Activated CD4-positive, CD25-positive, alpha-beta regulatory T cell treated with anti-CD3 and anti-CD28 coated beads, Interleukin-2, amount 50 U/mL, for 24 hours (primary cell): ENCODE measurements around the gene DCLK1.

ENCODE experiments used
- ATAC-seq, 2 donors: fragments of 150-1000 bp; cut with Tn5 transposase; one replicate each; pipeline ENCODE4 v1.10.0; 2021; ENCODE audit warnings: mild to moderate bottlenecking in 1 of 2, moderate library complexity in 1 of 2

The DCLK1 gene

DNA sequence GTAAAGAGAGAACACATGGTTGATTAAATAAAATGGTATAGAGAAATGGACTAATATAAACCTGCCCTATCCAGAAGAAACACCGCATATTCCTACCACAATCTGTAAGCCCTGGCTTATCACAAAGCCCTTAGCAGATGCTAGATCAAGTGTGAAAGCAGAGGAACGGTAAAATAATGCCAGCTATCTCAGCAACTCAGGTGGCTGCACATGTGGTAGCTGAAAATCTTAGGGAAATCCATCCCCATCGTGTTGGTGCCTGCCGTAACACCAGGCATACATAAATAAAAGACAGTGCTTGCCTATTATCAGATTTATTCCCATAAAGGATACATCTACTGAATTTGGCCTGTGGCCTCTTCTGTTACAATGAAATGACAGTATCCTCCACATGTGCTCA is 350.6 kb downstream of the DCLK1 start:
- no peak for ATAC-seq

DNA sequence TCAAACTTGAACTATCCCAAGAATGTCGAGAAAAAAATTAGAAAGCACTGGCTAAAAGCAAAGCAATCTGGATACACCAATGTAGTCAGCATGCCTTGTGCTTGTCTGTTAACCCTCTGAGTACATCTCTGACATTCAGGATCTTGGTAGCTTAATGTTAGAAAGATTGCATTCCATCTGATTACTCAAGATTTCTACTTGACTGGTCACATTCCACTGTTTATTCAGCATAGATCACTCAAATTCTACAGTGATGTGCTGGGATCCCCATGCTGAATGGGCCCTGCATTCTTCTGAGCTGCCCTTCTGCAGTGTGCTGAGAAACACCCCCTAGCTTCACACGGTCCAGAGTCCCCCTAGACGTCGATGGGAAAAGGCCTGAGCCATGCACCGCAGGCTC is 359.3 kb downstream of the DCLK1 start:
- ATAC-seq, result no peak

DNA sequence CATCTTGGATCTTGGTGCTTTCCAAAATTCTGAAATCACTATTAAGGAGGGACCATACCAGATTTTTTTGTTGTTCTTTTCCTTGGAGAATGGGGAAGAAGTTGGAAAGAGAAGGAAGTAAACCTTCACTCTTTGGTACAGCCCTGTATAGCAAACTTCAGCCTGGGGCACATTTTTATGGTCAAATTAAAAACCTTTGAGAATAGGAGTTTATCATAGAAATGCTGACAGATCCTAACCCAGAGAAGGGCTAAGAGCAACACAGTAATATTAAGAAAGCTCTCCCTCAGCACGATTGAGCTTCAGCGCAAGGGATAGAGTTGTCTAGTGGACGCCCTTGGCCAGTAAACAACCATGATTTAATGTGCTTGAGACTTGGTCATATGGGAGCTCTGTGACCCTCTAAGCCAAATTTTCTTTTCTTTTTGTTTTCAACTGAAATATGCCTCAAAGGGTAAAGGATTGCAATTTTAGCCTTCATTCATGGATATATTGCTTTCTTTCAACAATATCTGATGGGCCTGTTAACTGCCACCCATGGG is 360.4 kb downstream of the DCLK1 start:
- ATAC-seq, result no peak

DNA sequence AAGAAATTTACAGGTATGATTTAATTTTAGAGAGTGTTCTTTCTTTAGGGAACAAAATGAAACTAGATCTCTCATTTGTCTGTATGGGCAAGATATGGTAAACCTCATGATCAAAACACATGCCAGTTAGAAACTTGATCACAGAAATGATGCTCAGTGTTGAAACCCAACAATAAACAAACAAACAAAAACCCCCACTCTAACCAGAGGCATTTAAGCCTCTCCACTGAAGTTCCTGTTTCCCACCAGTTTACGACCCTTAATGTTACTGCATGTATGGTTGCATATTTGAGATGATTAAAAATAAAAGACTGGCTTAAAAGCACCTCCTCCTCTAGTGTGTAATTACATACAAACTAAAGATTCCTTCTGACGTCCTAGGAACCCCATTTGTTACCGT is 361.4 kb downstream of the DCLK1 start:
- no peak for ATAC-seq

DNA sequence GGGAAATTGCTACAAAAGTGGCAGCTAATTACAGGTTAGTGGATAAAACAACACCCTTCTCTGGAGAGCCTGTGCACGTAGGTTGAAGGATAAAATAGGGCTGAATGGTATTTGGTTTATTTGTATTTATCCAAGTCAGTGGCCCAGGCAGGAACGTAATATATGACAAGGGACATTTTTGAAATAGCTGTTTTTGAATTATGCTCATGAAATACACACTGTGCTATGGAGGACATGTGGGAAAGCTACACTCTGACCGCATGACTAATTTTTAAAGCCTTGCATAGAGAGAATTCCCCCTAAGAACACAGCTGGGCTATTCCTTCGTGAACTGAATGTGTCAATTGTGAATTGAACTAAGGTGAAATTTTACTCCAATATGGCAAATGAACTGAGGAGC is 362.6 kb downstream of the DCLK1 start:
- no peak for ATAC-seq

DNA sequence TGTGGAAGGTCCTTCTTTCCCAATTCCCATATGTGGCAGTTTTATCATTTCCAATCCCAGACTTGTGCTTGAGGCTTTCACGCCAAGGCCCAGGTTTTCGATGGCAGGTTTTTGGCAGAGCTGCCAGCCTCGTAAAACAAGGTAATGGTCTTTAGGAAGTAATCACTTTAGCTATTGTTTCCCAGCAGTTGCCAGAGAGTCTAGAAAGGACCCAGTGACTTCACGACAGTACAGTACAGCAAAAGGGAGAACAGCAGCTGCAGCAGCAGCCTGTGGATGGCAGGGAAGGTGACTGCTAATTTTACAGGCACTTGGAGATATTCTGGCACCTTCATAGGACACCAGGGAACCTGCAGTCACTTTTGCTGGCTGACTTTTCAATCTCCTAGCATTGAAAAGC is 363.1 kb downstream of the DCLK1 start:
- ATAC-seq, result no peak

DNA sequence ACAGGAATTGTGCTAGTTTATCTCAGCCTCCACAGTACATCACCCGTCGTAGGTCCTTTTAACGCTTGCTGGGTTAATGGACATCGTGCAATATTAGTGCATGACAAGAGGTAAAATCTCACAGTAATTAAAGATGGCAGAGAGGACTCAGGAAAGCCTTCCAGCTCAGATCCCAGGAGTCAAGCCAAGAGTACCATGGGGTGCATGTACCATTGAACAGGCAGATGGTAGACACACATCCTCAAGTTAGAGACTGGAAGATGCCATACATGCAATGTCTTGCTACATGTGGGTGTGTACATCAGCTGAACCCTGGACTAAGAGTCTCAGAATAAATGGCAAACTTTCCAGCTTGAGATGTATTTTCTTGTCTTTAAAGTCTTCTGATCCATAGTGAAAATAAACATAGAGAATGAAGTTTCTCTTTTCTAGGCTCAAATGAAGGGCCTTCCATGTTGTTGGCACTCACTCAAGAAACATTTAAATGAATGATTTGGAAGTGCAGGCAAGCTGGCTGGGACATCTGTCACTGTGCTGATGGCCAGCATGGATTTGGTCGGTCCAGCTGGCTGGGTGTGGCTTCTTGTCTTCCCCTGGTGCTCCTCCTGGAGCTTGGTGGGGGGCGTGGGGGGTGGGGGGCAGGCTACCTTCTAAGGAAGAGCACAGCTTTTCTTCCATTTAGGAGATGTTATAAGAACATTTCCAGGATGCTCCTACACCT is 363.8 kb downstream of the DCLK1 start:
- ATAC-seq, result no peak

DNA sequence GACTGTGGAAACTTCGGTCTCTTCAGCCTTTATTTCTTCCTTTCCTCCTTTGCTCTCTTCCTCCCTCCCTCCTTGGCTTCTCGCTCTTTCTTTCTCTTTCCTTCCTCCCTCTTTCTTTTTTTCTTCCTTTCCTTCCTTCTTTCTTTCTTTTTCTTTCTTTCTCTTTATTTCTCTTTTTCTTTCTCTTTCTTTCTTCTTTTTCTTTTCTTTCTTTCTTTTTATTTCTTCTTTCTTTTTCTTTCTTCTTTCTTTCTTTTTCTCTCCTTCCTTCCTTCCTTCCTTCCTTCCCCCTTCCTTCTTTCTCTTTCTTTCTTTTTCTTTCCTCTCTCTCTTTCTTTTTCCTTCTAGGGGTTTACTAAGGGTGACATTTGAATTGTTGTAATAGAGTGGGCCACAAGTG is 364.5 kb downstream of the DCLK1 start:
- ATAC-seq, result no peak

DNA sequence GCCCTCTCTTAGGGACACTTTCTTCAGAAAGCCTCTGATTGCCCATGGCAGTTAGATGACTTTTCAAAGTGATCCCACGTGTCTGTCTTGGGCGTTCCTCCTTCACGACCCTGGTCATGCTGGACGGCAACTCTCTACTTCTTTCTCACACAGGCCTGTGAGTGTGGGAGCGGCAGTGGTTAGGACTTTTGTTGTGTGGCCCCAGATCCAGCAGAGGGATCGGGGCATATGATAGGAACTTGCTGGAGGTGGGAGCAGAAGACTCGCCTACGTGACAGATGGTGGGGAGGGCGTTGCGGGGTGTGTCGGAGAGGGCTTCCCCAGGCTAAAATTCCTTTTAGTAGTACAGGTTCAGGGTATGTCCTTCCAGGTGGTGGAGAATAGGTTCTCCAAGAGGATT is 365.2 kb downstream of the DCLK1 start:
- no peak for ATAC-seq

DNA sequence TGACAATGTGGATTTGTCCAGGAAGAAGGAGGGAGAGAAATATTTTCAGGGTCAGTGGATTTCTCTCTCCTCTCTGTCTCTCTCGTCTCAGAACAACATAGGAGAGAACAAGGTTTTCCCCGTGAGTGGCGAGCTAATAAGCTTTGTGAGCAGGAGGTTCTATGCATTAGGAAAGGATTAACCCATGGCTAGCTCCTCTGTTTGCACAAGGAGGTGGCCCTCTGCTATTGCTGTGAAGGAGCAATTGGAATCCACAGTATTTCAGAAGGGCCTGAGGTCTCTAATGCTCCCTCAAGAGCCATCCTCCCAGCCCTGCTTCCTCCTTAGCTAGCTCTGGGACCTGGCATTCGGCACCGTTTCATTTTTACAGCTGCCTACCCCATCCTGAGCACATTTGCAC is 365.8 kb downstream of the DCLK1 start:
- ATAC-seq, result no peak

DNA sequence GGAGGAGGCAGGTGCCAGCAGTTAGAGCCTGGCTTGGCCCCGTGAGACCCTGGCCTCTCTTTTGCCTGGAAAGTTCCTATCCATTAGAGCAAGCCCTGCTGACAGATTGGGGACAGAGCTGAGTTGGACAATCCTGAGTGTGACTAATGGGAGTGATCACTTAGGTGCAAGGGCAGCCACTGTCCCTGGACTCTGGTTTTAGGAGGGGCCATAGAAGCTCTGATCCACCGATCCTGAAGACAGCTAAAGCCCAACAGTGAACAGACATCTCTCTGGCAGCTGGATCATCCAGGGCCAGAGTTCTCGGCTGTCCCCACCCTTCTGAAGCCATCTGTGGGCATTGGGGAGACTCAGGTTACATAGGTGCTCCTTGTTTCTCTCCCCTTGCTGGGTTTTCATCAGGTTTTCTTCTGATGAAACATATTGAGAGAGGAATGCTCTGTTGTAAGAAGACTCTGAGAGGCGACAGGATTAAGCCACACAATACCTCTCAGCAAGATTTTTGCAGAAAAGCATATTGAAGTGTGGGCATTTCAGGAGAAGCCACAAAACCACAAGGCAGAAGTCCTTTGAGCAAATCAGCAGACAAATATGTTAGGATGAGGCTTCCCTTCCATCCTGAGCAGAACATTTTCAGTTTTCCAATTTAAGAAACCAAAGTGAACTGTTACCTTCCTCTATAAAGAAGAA is 366.7 kb downstream of the DCLK1 start:
- no peak for ATAC-seq

DNA sequence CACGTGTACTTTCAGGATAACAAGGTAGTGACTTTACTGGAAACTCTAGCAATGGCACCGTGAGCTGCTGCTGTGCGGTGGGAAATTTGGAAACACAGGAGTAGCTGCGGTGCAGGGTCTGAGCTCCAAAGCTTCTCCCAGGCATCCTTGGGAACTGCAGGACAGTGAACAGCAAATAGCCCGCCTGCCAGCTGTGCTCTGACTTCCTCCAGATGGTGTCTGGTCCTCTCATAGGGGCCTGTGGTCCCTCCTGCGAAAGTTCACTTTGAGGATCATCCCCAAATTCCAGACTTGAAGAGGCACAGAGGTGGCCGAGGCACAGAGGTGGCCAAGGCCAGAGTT is 367.4 kb downstream of the DCLK1 start:
- ATAC-seq, result no peak

DNA sequence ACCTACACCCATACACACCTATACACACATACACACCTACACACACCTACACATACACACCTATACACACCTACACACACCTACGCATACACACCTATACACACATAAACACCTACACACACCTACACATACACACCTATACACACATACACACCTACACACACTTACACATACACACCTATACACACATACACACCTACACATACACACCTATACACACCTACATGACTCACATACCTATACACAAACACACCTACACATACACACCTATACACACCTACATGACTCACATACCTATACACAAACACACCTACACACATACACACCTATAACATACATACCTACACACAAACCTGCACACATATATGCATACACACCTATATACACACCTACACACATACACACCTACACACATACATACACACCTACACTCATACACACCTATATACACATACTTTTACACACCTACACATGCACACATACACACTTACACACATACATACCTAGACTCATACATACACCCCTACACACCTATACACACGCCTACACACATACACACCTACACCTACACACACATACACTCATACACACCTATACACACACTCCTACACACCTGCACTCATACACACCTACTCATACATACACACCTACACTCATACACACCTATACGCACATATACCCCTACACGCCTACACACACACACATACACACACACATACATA is 368.0 kb downstream of the DCLK1 start:
- no peak for ATAC-seq

DNA sequence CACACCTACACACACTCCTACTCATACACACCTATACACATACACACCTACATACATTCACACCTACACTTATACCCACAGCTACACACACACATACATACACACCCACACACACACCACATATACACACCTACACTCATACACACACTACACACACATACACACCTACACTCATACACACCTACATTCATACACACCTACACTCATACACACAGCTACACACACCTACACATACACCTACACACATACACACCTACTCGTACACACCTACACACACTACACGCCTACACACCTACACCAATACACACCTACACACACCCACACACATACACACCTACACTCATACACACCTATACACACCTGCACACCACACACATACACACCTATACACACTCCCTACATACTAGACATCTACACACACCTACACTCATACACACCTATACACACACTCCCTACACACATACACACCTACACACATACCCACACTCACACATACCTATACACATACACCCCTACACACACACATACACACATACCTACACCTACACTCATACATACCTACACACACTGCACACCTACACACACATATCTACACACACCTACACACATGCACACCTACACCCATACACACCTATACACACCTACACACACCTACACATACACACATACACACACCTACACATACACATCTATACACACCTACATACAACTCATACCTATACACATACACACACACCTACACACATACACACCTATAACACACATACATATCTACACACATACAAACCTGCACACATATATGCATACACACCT is 369.5 kb downstream of the DCLK1 start:
- no peak for ATAC-seq

DNA sequence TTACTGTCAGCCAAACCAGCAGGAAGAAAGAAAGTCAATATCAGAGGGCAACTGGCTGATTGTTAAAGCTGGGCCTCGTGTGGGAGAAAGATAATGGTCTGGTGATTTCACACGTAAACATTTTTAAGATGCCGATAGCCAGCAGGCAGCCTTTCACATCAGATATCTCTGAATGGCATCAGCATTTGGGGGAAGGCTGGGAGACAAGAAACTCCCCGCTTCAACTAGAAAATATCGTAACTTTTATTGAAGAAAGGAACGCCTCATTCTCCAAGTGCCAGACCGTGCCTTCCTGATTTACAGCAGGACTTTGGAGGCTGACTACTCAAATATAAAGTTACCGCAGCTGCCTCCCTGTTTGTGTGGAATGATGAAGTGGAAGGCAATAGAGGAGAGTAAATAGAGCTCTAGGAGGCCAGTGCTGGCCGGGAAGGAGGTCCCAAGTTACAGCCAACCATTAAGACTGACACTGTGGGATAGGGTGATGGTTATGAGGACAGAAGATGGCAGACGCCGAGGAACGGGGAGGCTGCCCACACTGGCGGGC is 370.4 kb downstream of the DCLK1 start:
- ATAC-seq, result no peak

DNA sequence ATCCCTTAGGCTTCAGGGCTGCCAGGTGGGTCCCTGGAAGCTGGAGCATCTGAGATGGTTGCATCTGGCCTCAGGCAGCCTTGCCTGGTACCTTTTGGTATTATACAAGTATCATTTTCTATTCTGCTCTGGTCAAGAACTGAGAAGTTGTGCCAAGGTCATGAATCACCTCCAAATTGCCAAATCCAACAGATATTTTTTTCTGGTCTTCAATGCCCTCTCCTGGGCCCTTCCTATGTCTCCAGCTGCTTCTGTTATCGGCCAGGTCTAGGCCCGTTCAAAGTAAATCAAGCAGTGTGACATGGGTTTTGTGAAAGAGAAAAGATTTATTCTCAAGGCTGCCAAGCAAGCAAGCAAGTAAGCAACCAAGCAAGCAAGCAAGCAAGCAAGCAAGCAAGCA is 383.6 kb downstream of the DCLK1 start:
- ATAC-seq, result no peak

DNA sequence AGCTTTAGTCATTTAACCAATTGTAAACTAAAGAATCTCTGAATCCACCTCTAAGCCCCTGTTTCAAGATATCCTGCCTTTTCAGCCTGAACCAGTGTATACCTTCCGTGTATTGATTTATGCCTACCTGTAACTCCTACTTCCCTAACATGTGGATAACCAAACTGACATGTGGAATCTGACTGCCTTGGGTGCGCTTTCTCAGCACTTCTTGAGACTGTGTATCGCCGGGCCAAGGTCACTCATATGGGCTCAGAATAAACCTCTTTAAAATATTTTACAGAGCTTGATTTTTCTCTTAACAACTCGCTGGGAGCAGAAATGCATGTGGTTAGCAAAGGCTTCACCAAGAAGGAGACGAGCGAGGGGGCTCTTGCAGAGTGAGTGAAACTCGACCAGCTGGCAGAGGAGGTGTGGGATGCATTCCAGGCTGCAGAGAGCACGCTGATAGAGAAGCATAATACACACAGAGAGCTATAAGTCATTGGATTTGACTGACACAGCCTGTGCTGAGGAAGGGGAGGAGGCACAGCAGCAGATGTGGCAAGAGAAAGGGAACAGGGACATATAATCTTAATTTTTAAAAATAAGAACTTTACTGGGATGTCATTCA is 386.5 kb downstream of the DCLK1 start:
- no peak for ATAC-seq

DNA sequence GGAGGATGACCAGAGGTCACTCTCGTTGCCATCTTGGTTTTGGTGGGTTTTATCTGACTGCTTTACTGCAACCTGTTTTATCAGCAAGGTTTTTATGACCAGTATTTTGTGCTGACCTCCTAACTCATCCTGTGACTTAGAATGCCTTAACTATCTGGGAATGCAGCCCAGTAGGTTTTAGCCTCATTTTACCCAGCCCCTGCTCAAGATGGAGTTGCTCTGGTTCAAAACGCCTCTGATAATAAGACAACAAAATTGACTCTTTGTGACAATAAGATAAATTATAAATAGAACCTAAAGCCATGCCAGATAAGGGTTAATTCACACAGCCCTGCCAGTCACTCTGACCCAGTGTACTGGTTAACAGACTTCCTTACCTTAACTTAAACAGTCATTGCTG is 387.0 kb downstream of the DCLK1 start:
- ATAC-seq, result no peak

DNA sequence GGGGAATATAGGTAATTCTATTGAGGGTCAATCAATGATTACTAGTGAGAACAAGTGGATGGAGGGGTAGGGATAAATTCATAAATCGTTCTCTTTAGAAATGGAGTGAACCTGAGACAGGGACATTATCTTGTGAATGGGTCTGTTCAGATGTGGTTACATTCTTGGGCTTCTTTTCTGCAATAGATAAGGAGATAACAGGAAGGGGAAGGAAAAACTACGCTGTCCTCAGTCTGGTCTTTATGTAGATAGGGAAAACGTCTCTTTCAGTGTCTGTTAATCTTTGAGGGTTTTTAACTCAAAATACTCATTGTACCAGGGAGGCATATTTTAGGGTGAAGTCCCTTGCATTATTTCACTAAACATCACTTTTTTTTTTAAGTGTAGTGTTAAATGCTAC is 388.0 kb downstream of the DCLK1 start:
- ATAC-seq, result no peak

DNA sequence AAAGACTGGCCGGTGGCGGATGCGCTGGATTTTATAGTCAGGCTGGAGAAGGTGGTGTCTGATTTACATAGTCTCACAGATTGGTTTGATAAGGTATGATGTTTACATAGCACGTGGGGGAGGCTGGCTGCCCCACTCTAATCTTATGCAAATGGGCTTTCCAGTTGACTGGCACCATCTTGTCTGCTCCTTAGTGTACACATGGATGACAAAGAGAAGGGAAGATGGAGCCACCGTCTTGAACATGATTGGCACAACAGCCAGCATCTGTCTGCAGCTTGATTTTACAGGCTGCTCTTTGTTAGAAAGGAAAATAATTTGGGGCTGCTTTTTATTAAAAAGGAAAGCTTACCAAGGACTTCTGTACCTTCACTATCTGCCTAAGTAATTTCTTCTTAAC is 389.5 kb downstream of the DCLK1 start:
- no peak for ATAC-seq

DNA sequence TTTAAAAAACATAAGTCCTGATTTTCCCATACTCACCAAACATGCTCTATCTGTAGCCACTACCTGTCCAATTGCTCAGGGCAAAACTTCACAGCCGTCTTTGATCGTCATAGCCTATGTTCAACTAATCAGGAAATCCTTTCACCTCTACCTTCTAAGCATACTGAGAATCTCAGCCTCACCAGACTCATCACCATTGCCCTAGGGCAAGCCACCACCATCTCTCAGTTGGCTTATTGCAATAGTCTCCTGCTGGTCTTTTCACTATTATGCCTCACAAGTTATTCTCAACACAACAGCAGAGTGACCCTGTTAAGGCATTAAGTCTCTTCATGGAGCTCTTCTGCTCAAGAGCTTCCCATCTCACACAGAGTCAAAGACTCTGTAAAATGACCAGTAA is 394.3 kb downstream of the DCLK1 start:
- ATAC-seq, result no peak

DNA sequence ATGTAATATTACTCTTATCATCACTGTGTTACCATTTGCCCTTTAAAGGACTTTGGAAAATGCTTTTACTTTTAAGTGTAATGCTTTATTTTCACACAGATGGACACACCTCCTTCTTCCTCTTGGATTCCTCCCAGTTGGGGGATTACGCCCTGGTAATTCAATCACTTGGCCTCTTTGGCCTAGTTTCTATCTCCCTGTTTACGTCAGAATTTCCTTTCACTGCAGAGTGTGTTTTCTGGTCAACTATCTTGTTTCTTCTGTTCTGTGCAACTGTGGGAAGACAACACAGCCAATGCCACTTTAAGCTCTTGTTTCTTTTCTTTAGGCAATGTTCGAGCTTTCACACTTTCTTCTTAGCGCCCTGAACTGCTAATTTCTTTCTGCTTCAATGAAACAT is 397.4 kb downstream of the DCLK1 start:
- ATAC-seq, result no peak
